SK-N-SH treated with all-trans-retinoic acid at 6 μM for 48 hours (cell line): ENCODE measurements around the gene SYTL2.

Source experiments
- BACH2 ChIP-seq: fragments of 250-450 bp; sonication (Bioruptor Pico); IDR thresholded peaks from 2 replicates; pipeline ENCODE4 v1.9.0; 2021; ENCODE audit warnings: mild to moderate bottlenecking, borderline replicate concordance
- CSDC2 ChIP-seq: fragments of 250-450 bp; sonication (Bioruptor Pico); IDR thresholded peaks from 2 replicates; pipeline ENCODE4 v1.5.0; 2020; ENCODE audit warnings: mild to moderate bottlenecking, moderate library complexity
- GLIS3 ChIP-seq: fragments of 250-450 bp; sonication (Bioruptor Pico); IDR thresholded peaks from 2 replicates; pipeline ENCODE4 v1.5.0; 2020; ENCODE audit warnings: mild to moderate bottlenecking, moderate library complexity
- TCF4 ChIP-seq: fragments of 250-450 bp; sonication (Bioruptor Pico); IDR thresholded peaks from 2 replicates; pipeline ENCODE4 v1.8.0; 2021; ENCODE audit warnings: mild to moderate bottlenecking, moderate library complexity, borderline replicate concordance
- ZC3H10 ChIP-seq: fragments of 250-450 bp; sonication (Bioruptor Pico); IDR thresholded peaks from 2 replicates; pipeline ENCODE4 v1.5.1; 2021; ENCODE audit warnings: mild to moderate bottlenecking, moderate library complexity
- ZFP3 ChIP-seq: fragments of 250-450 bp; sonication (Bioruptor Pico); IDR thresholded peaks from 2 replicates; pipeline ENCODE4 v1.5.0; 2020; ENCODE audit warnings: mild to moderate bottlenecking, moderate library complexity
- ZFP30 ChIP-seq: fragments of 450-650 bp; formaldehyde crosslinking; IDR thresholded peaks from 2 replicates; pipeline ENCODE4 v1.5.0; 2022; ENCODE audit warnings: mild to moderate bottlenecking, moderate library complexity
- ZNF70 ChIP-seq: fragments of 450-650 bp; formaldehyde crosslinking; IDR thresholded peaks from 2 replicates; pipeline ENCODE4 v1.5.0; 2020; ENCODE audit warnings: mild to moderate bottlenecking, moderate library complexity
- ZNF8 ChIP-seq: fragments of 450-650 bp; formaldehyde crosslinking; IDR thresholded peaks from 2 replicates; pipeline ENCODE4 v1.5.0; 2020; ENCODE audit warnings: mild to moderate bottlenecking, moderate library complexity
- TF ChIP-seq, protein P1 (sequence below): fragments of 250-450 bp; sonication (Bioruptor Pico); IDR thresholded peaks from 2 replicates; pipeline ENCODE4 v1.8.0; 2020; ENCODE audit warnings: mild to moderate bottlenecking, moderate library complexity, borderline replicate concordance
- TF ChIP-seq, protein P2 (sequence below): fragments of 250-450 bp; sonication (Bioruptor Pico); IDR thresholded peaks from 2 replicates; pipeline ENCODE4 v1.5.0; 2020; ENCODE audit warnings: mild to moderate bottlenecking, moderate library complexity
- TF ChIP-seq, protein P3 (sequence below): fragments of 250-450 bp; sonication (Bioruptor Pico); IDR thresholded peaks from 2 replicates; pipeline ENCODE4 v1.5.1; 2020; ENCODE audit warnings: low read depth, mild to moderate bottlenecking, moderate library complexity

DNA sequence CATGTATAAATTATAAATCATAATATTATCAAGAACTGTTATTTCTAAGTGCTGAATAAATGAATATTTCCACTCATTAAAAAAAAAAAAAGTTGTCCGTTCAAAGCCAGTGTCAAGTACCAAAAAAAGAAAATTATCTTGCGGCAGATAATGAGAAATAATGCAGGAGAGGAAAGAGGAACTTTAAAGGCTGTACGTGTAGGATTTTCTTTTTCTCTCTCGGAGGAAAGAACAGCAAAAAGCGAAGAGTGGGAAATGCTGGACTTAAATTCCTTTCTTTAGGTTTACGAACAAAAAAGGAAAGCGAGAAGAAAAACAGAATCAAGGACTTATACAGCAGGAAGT is 43.2 kb upstream of the SYTL2 start:
- TF ChIP-seq ZNF70 (CRISPR knock-in tag) (no peak), ZFP3 (CRISPR knock-in tag) (no peak), CSDC2 (CRISPR knock-in tag) (no peak), BACH2 (CRISPR knock-in tag) (no peak), ZNF8 (CRISPR knock-in tag) (no peak), GLIS3 (CRISPR knock-in tag) (no peak), ZFP30 (no peak), TCF4 (CRISPR knock-in tag) (no peak), ZC3H10 (CRISPR knock-in tag) (no peak)
- TF ChIP-seq, protein P1, sequence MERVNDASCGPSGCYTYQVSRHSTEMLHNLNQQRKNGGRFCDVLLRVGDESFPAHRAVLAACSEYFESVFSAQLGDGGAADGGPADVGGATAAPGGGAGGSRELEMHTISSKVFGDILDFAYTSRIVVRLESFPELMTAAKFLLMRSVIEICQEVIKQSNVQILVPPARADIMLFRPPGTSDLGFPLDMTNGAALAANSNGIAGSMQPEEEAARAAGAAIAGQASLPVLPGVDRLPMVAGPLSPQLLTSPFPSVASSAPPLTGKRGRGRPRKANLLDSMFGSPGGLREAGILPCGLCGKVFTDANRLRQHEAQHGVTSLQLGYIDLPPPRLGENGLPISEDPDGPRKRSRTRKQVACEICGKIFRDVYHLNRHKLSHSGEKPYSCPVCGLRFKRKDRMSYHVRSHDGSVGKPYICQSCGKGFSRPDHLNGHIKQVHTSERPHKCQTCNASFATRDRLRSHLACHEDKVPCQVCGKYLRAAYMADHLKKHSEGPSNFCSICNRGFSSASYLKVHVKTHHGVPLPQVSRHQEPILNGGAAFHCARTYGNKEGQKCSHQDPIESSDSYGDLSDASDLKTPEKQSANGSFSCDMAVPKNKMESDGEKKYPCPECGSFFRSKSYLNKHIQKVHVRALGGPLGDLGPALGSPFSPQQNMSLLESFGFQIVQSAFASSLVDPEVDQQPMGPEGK (CRISPR knock-in tag), result no peak
- TF ChIP-seq, protein P2, sequence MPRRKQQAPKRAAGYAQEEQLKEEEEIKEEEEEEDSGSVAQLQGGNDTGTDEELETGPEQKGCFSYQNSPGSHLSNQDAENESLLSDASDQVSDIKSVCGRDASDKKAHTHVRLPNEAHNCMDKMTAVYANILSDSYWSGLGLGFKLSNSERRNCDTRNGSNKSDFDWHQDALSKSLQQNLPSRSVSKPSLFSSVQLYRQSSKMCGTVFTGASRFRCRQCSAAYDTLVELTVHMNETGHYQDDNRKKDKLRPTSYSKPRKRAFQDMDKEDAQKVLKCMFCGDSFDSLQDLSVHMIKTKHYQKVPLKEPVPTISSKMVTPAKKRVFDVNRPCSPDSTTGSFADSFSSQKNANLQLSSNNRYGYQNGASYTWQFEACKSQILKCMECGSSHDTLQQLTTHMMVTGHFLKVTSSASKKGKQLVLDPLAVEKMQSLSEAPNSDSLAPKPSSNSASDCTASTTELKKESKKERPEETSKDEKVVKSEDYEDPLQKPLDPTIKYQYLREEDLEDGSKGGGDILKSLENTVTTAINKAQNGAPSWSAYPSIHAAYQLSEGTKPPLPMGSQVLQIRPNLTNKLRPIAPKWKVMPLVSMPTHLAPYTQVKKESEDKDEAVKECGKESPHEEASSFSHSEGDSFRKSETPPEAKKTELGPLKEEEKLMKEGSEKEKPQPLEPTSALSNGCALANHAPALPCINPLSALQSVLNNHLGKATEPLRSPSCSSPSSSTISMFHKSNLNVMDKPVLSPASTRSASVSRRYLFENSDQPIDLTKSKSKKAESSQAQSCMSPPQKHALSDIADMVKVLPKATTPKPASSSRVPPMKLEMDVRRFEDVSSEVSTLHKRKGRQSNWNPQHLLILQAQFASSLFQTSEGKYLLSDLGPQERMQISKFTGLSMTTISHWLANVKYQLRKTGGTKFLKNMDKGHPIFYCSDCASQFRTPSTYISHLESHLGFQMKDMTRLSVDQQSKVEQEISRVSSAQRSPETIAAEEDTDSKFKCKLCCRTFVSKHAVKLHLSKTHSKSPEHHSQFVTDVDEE (CRISPR knock-in tag), result no peak
- TF ChIP-seq, protein P3, sequence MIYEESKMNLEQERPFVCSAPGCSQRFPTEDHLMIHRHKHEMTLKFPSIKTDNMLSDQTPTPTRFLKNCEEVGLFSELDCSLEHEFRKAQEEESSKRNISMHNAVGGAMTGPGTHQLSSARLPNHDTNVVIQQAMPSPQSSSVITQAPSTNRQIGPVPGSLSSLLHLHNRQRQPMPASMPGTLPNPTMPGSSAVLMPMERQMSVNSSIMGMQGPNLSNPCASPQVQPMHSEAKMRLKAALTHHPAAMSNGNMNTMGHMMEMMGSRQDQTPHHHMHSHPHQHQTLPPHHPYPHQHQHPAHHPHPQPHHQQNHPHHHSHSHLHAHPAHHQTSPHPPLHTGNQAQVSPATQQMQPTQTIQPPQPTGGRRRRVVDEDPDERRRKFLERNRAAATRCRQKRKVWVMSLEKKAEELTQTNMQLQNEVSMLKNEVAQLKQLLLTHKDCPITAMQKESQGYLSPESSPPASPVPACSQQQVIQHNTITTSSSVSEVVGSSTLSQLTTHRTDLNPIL, result no peak
